ENCODE data around the gene PHETA1.
A peak's percentile ranks its signal among the peaks of the same experiment; 100 is the strongest.
"Not testable (repeated sequence)": the region's sequence is repeated elsewhere in the genome, so short reads cannot be mapped to it uniquely, and the experiment has no call there.

Gene PHETA1

GRCh38 chr12:111405149-111405858, 36.4 kb upstream of the PHETA1 start:
- peak; percentile 20 for TF ChIP-seq CTCF (IDR thresholded peaks at IDR 0.05; ENCODE audit: low read depth, low read length)
- DNase-seq (ENCODE audit: low read depth in 2 of 2), result peak; percentile 90 to 94
- peak overlapping the region; percentile 52 to 76 for H3K4me3 ChIP-seq (replicated peaks in 1 of 2; ENCODE audit: low read depth in 2 of 2, low read length in 2 of 2)

GRCh38 chr12:111404362-111405148, 35.7 kb upstream of the PHETA1 start:
- peak overlapping the region; percentile 52 to 76 for H3K4me3 ChIP-seq (replicated peaks in 1 of 2; ENCODE audit: low read depth in 2 of 2, low read length in 2 of 2)
- TF ChIP-seq CTCF (IDR thresholded peaks at IDR 0.05; ENCODE audit: low read depth, low read length), result no peak
- peak in 1 of 2 donors; percentile 35 for DNase-seq (ENCODE audit: low read depth in 2 of 2)

- not testable (repeated sequence) for H3K4me3 ChIP-seq (replicated peaks in 1 of 2; ENCODE audit: low read depth in 2 of 2, low read length in 2 of 2); DNase-seq (ENCODE audit: low read depth in 2 of 2)
Observed at GRCh38 chr12:111402490-111402824, 33.6 kb upstream of the PHETA1 start.

- DNase-seq (ENCODE audit: low read depth in 2 of 2), result no peak
- TF ChIP-seq CTCF (IDR thresholded peaks at IDR 0.05; ENCODE audit: low read depth, low read length), result no peak
- no peak overlapping the region for H3K4me3 ChIP-seq (replicated peaks in 1 of 2; ENCODE audit: low read depth in 2 of 2, low read length in 2 of 2)
Observed at GRCh38 chr12:111401167-111401605, 32.3 kb upstream of the PHETA1 start.

GRCh38 chr12:111399741-111400404, 31.0 kb upstream of the PHETA1 start:
- not testable (repeated sequence) for H3K4me3 ChIP-seq (replicated peaks in 1 of 2; ENCODE audit: low read depth in 2 of 2, low read length in 2 of 2)

GRCh38 chr12:111398530-111398929, 29.6 kb upstream of the PHETA1 start:
- TF ChIP-seq CTCF (IDR thresholded peaks at IDR 0.05; ENCODE audit: low read depth, low read length), result no peak
- H3K4me3 ChIP-seq (replicated peaks in 1 of 2; ENCODE audit: low read depth in 2 of 2, low read length in 2 of 2), result no peak overlapping the region
- DNase-seq (ENCODE audit: low read depth in 2 of 2), result no peak

More at GRCh38 chr12:111399741-111400404, 31.0 kb upstream of the PHETA1 start:
- not testable (repeated sequence) for DNase-seq (ENCODE audit: low read depth in 2 of 2)

GRCh38 chr12:111396726-111397445, 28.0 kb upstream of the PHETA1 start:
- DNase-seq (ENCODE audit: low read depth in 2 of 2), result peak; percentile 85
- peak; percentile 95 for TF ChIP-seq CTCF (IDR thresholded peaks at IDR 0.05; ENCODE audit: low read depth, low read length)
- H3K4me3 ChIP-seq (replicated peaks in 1 of 2; ENCODE audit: low read depth in 2 of 2, low read length in 2 of 2), result peak overlapping the region in 1 of 2 donors; percentile 36

GRCh38 chr12:111396271-111396670, 27.4 kb upstream of the PHETA1 start:
- not testable (repeated sequence) for DNase-seq (ENCODE audit: low read depth in 2 of 2); H3K4me3 ChIP-seq (replicated peaks in 1 of 2; ENCODE audit: low read depth in 2 of 2, low read length in 2 of 2)
